HG02759 (cell line): ENCODE data around the gene VPS13D.
"Not testable (repeated sequence)": the region's sequence is repeated elsewhere in the genome, so short reads cannot be mapped to it uniquely, and the experiment has no call there.

Experiments used
- ATAC-seq: cut with Tn5 transposase; IDR thresholded peaks from one replicate; pipeline ENCODE4 v1.9.1; 2021; ENCODE audit warnings: mild to moderate bottlenecking, moderate library complexity; ENCODE audit not compliant: unreplicated experiment

The VPS13D gene

GRCh38 chr1:12285496-12286143 lies 55.8 kb downstream of the VPS13D start:
- ATAC-seq, result no peak

DNA sequence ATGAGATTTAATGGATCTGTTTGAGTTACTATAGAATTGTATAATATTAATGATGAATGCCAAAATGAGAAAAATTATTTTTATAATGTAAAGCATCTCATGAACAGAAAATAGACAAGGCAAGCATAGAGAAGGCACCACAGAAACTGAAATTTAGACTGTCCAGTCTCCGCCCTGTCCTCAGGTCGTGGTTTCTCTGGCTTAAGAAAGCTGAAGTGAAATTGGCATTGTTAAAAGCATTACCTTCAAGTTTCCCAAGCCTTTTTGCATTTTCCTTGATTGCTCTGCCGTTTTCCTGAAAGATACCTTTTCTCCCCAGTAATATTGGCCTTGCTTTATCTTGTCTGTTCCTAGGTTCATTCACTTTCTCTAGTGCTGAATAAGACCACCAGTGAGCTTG lies 58.0 kb downstream of the VPS13D start:
- no peak for ATAC-seq

DNA sequence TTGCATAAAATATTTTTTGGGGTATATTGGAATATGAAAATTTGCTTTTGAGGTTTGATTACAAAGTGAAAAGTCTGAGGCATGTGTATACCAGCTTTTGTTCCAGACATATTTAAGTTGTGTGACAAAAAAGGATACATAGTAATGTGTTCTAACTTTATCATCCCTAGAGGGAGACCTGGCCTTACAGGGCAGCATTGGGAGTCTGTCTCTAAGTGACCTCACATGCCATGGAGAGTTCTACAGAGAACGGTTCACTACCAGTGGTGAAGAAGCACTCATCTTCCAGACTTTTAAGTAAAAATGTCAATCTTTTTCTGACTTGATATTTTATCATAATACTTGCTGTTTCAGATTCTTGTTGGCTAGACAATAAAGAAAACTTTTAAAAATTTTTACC lies 61.0 kb downstream of the VPS13D start:
- ATAC-seq, result no peak

DNA sequence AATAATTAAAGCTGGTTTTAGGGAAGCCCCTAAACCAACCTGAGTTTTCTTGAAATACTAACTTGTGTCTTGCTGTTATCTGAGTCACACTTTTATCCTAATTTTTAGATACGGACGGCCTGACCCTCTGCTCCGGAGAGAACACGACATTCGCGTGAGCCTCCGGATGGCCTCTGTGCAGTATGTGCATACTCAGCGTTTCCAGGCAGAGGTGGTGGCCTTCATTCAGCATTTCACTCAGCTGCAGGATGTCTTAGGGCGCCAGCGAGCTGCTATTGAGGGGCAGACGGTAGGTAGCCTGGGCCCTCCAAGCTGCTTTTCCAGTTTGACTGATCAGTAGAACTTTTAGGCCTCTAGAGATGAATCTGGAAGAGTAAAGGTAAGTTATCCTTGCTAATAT lies 63.6 kb downstream of the VPS13D start:
- ATAC-seq, result no peak

- ATAC-seq, result no peak
Measured at GRCh38 chr1:12294076-12294475, 64.2 kb downstream of the VPS13D start.

DNA sequence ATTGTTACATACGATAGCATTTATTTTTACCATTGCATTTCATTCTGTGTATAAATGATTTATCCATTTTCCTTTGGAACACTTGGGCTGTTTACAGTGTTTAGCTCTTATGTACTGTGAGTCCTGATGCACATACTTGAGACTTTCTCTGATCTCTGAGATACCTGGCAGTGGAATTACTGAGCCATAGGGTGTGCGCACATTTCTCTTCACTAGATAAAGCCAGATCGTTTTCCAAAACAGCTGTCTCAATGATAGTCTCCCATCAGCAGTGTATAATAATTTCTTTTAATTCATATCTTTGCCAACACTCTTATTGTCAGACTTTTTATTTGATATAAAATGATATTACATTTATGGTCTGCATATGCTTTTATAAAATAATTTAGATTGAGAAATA lies 66.2 kb downstream of the VPS13D start:
- ATAC-seq, result no peak

DNA sequence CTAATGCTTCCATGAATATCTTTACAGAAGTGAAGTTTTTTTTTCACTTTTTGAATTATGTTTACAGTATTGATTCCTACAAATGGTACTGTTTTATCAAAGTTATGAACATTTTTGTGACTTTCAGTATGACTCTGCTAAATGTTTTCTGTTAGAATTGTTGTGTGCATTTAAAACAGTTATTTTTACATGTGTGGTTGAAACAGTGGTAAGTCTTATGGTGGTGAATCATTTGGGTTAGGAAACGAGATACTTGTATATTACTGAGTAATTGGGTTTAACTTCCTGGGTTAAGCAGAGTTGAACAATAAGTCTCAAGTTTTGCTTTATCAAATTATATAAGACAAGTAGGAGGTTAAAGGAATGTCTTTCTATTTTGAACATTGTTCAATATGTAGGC lies 66.8 kb downstream of the VPS13D start:
- ATAC-seq, result no peak

DNA sequence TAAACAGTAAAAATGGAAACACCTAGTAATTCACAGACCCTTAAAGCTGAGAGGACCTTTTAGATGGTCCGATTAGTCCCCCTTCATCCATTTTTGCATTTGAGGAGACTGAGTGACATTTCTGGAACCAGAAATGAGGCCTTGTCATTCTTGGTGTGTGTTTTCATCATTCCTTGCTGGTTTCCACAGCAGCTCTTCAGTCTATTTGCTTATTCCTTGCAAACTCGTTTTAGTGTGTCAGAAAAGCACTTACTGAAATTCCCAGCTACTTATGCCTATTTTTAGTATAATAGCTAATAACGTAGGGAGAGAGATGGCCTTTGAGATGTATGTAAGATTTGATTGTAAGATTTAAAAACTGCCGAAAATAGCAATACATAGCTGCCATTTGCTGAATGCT lies 70.9 kb downstream of the VPS13D start:
- no peak for ATAC-seq

GRCh38 chr1:12301518-12302237 lies 71.8 kb downstream of the VPS13D start:
- ATAC-seq, result no peak

GRCh38 chr1:12302798-12303447 lies 73.1 kb downstream of the VPS13D start:
- no peak for ATAC-seq

GRCh38 chr1:12305377-12305776 lies 75.5 kb downstream of the VPS13D start:
- no peak for ATAC-seq

- ATAC-seq, result no peak
Measured at GRCh38 chr1:12309783-12310742, 80.2 kb downstream of the VPS13D start.

GRCh38 chr1:12314333-12314903 lies 84.6 kb downstream of the VPS13D start:
- no peak for ATAC-seq

- no peak for ATAC-seq
Measured at GRCh38 chr1:12315146-12315545, 85.3 kb downstream of the VPS13D start.

GRCh38 chr1:12316331-12316730 lies 86.5 kb downstream of the VPS13D start:
- ATAC-seq, result no peak

- no peak for ATAC-seq
Measured at GRCh38 chr1:12320486-12320885, 90.7 kb downstream of the VPS13D start.

- no peak for ATAC-seq
Measured at GRCh38 chr1:12324423-12324822, 94.6 kb downstream of the VPS13D start.

- ATAC-seq, result not testable (repeated sequence)
Measured at GRCh38 chr1:12324973-12325372, 95.1 kb downstream of the VPS13D start.

DNA sequence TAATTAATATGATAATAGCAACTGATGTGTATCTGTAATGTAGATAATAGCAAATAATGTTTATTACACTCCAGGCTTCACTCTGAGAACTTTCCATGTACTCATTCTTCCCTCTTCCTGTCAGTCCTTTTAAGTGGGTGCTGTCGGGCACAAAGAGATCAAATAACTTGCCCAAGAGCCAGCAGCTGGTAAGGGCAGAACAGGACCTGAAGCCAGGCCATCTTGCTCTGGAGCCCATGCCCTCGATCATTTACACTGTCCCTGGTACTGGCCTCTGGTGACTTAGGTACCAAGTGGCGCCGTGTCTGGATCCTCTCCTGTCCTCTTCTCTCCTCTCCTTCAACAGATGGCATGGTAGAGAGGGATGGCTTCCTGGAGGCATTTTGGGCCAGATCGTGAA lies 97.2 kb downstream of the VPS13D start:
- no peak for ATAC-seq

GRCh38 chr1:12327566-12327965 lies 97.7 kb downstream of the VPS13D start:
- no peak for ATAC-seq
